Epithelial cell of esophagus (primary cell): ENCODE results near the gene GPR173.

Experiments
- DNase-seq: peaks from one replicate; pipeline ENCODE4 v3.0.0; 2010; ENCODE audit warnings: low read depth
- H3K4me3 ChIP-seq: 2 replicates; pipeline ENCODE4 v1.5.1; 2011; ENCODE audit warnings: mild to moderate bottlenecking, low read length, control low read depth
- TF ChIP-seq, protein P1 (sequence below): IDR thresholded peaks from 2 replicates; pipeline ENCODE4 v1.5.1; 2011; ENCODE audit warnings: low read depth, mild to moderate bottlenecking, low read length, control low read depth, inconsistent platforms; ENCODE audit not compliant: insufficient read depth; ENCODE audit errors: missing control alignments

Gene GPR173

GRCh38 chrX:53089224-53089842 is 40.7 kb downstream of the GPR173 start:
- peak; percentile 65 for DNase-seq
- H3K4me3 ChIP-seq: peak overlapping the region; percentile 47
- TF ChIP-seq, protein P1, sequence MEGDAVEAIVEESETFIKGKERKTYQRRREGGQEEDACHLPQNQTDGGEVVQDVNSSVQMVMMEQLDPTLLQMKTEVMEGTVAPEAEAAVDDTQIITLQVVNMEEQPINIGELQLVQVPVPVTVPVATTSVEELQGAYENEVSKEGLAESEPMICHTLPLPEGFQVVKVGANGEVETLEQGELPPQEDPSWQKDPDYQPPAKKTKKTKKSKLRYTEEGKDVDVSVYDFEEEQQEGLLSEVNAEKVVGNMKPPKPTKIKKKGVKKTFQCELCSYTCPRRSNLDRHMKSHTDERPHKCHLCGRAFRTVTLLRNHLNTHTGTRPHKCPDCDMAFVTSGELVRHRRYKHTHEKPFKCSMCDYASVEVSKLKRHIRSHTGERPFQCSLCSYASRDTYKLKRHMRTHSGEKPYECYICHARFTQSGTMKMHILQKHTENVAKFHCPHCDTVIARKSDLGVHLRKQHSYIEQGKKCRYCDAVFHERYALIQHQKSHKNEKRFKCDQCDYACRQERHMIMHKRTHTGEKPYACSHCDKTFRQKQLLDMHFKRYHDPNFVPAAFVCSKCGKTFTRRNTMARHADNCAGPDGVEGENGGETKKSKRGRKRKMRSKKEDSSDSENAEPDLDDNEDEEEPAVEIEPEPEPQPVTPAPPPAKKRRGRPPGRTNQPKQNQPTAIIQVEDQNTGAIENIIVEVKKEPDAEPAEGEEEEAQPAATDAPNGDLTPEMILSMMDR: peak; percentile 82

DNA sequence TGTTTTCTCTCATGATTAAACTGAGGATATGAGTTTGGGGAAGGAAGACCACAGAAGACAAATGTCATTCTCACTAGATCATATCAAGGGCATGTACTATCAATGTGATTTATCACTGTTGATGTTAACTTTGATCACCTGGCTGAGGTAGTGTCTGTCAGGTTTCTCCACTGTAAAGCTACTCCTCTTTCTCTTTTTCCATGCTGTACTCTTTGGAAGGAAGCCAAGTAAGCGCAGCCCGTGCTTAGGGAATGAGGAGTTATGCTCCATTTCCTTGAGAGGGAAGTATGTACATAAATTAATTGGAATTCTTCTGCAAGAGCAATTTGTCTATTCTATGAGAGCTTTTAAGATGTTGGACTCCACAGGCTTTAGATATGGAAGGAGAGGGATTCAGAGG is 41.3 kb downstream of the GPR173 start:
- TF ChIP-seq, protein P1: no peak
- DNase-seq: no peak
- H3K4me3 ChIP-seq: no peak overlapping the region

GRCh38 chrX:53091354-53091753 is 42.8 kb downstream of the GPR173 start:
- H3K4me3 ChIP-seq: no peak overlapping the region
- DNase-seq: no peak
- TF ChIP-seq, protein P1: no peak

DNA sequence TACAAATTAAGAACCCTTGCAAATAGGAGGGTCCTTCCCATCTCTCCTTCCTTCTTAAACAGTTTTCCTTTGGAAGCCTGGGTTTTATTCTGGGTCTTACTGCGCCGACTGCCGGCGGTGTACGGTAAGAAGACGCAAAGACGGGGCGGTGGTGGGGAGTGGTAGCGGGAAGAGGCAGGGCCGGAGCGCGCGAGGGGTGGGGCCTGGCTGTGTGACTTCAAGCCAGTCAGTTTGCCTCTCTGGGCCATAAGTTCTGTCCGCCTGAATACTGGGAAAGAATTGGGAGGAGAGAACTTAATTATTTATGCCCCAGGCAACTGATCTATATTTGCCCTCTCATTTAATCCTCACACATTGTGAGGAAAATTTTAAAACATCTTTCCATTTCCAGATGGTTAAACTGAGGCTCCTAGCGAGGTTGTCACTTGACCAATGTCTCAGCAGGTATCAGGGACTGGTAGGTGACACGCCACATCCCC is 44.6 kb downstream of the GPR173 start:
- TF ChIP-seq, protein P1: peak; percentile 50
- H3K4me3 ChIP-seq: peak overlapping the region; percentile 67
- DNase-seq: peak; percentile 85

DNA sequence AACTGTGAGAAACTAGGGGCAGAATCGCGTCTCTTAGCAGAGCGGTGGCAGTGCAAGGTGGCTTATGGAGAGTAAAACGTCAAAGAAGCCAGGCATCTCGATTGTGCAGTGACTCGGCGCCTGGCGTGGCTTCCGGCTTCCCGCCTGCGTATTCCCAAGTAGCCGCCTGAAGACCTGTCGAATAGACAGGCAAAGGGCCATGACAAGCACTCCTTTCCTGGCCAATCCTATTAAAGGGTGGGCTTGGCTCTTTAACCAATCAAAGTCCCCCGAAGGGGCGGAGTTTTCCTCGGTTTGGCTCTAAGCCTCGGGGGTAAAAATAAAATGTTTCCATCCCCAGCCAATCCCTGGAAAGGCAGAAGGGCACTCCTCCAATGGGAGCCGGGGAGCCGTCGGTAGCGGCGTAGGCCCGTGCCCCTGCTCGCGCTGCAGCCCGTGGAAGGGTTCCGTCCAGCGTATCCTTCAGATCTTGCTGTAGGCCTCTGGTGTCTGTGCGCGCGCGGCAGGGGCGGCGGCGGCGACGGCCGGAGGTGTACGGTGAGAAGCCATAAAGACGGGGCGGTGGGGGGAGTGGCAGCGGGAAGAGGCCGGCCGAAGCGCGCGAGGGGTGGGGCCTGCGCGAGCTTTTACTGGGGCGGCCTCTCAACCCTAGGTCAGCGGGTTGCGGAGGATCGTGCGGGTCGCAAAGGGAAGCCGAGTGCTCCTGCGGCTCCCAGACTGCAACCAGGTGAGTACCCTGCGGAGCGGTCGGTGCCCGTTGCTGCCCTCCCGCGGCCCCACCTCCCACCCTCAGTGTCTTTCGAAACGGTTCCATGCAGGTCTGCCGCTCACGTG is 45.4 kb downstream of the GPR173 start, which contains the start of gene KANTR:
TSS of gene KANTR (plus strand) at position 395 of the 834 bp plus-strand sequence. CDS start 30,131 bp downstream, outside the sequence.
- peak; percentile 93 for DNase-seq
- TF ChIP-seq, protein P1: no peak
- peak within 1 kb of the TSS; percentile 67 for H3K4me3 ChIP-seq

GRCh38 chrX:53094582-53094905 is 46.0 kb downstream of the GPR173 start:
- TF ChIP-seq, protein P1: no peak
- H3K4me3 ChIP-seq: peak overlapping the region; percentile 67
- DNase-seq: no peak
